Stimulated activated CD8-positive, alpha-beta memory T cell treated with anti-CD3 and anti-CD28 coated beads, Interleukin-12 subunit alpha, Interleukin-12 subunit beta, amount 100 ng/mL, for 1 hour (primary cell): ENCODE results near the gene GSTM4.

Source experiments
- DNase-seq: peaks from one replicate; pipeline ENCODE4 v3.0.0-alpha.2; 2020; ENCODE audit warnings: low read depth

The GSTM4 gene

GRCh38 chr1:109624201-109625010 lies 31.5 kb upstream of the GSTM4 start:
- no peak for DNase-seq

GRCh38 chr1:109625176-109625575 lies 30.7 kb upstream of the GSTM4 start:
- no peak for DNase-seq

- DNase-seq, result no peak
These were observed 30.0 kb upstream of the GSTM4 start for GRCh38 chr1:109625601-109626560.

- no peak for DNase-seq
These were observed 29.1 kb upstream of the GSTM4 start for GRCh38 chr1:109626682-109627408.

GRCh38 chr1:109627692-109628399 lies 28.1 kb upstream of the GSTM4 start:
- no peak for DNase-seq

GRCh38 chr1:109628540-109629321 lies 27.2 kb upstream of the GSTM4 start:
- DNase-seq, result no peak

- no peak for DNase-seq
These were observed 26.4 kb upstream of the GSTM4 start for GRCh38 chr1:109629372-109630030.

- DNase-seq, result no peak
These were observed 25.6 kb upstream of the GSTM4 start for GRCh38 chr1:109630081-109630897.

- DNase-seq, result no peak
These were observed 24.9 kb upstream of the GSTM4 start for GRCh38 chr1:109630898-109631512.

- DNase-seq, result no peak
These were observed 24.1 kb upstream of the GSTM4 start for GRCh38 chr1:109631513-109632505.

- no peak for DNase-seq
These were observed 23.1 kb upstream of the GSTM4 start for GRCh38 chr1:109632671-109633346.

- no peak for DNase-seq
These were observed 21.6 kb upstream of the GSTM4 start for GRCh38 chr1:109634292-109634691.

GRCh38 chr1:109634771-109635750 lies 20.8 kb upstream of the GSTM4 start:
- no peak for DNase-seq

GRCh38 chr1:109635862-109636200 lies 20.1 kb upstream of the GSTM4 start:
- DNase-seq, result no peak

- DNase-seq, result no peak
These were observed 19.5 kb upstream of the GSTM4 start for GRCh38 chr1:109636201-109636952.
